Measurements from ENCODE around the gene SMIM27.

DNA sequence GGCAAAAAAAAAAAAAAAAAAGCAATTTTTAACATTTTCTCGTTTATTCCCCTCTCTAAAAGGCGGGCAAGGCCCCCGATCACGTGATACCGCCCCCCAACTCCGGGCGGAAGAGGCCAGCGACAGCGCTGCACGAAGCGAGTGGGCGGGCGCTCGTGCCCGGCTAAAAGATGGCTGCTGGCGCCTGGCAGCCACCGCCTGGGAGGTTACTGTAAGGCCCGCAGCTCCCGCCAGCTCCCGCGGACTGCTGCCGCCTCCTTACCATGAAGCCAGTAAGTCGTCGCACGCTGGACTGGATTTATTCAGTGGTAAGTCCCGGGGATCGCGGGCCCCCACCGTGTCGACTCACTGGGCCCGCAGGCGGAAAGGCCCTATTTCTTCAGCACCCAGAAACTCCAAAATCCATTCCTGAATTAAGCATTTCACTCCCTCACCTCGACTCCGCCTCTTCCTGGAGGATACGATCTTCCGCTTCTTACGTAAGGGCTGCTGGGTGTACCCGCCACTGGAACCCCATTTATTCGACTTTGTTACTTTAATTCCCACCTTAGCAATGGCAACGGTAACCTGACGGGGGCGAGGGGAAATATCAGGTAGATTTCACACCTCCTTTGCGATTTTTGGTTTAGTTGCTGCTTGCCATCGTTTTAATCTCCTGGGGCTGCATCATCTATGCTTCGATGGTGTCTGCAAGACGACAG, at the start of gene SMIM27, which contains the start of gene TOPORS:
- TF ChIP-seq POLR2A (IDR thresholded peaks at IDR 0.05) (peak in 1 of 2 donors; percentile 78), CTCF (IDR thresholded peaks at IDR 0.05) (peak in 1 of 3 experiments; percentile 12), POLR2AphosphoS5 (IDR thresholded peaks at IDR 0.05; ENCODE audit: insufficient read depth in 1 of 2, low read depth in 1 of 2) (peak; percentile 92 to 98)

All from vagina (tissue), 2 donors.